ENCODE results near the gene CDH1. TPM values are rescaled to one million over a fixed set of nuclear protein-coding genes. Genes with fewer than 3 reads are reported as not detected.

CDH1 gene
- total RNA-seq, 4 donors from 2014 or later = 156 to 243 (median 188) TPM

DNA sequence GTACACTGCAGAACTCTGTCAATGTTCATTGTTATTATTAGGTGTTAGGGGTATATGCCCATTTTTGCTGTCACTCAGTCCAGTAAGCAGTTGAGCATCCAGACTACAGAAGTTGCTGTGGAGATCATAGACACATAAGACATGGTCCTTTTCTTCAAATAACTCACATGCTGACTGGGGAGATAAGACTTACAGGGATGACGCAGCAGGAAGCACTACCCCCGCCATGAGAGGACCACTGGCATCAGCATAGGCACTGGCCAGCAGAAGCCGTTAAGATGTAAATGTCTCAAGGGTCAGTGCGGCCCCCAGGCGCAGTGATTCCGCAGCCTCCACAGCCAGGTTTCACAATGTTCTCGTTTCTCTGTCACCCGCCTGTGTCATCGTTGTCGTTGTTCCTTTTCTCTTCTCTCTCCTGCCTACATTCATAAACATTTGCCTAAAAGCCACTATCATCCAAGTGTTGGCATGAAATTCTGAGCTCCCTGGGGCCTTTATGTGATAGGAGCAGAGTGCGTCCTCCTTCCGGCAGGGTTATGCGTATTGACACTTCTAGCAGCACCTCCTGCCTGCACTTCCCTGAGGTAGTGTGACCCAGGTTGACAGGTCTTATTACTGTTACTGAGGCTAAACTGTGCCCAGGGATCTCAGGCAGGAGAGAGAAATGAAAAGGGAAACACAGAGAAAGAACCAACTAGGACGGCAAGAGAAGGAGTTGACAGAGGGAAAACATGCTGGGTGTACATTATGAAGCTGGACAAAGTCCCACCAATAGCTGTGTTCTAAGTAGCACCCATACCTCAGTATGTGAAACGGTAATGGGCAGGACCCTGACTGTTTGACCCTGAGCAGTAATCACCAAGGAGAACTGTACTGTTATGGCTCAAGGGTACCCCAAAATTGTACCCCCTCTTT, 124.1 kb downstream of the CDH1 start:
- H3K4me3 ChIP-seq (ENCODE audit: low read depth, poor library complexity, severe bottlenecking) = no peak overlapping the region
- intact Hi-C loops (cut with DNase I; ENCODE audit: low total_unique reads) = no loop called here
- 97% methylated on average over 15 of the region's 15 CpGs for WGBS, 2 donors
- DNase-seq (ENCODE audit: low spot score in 2 of 2) = peak in 1 of 2 donors; percentile 25
- TF ChIP-seq, protein P1, sequence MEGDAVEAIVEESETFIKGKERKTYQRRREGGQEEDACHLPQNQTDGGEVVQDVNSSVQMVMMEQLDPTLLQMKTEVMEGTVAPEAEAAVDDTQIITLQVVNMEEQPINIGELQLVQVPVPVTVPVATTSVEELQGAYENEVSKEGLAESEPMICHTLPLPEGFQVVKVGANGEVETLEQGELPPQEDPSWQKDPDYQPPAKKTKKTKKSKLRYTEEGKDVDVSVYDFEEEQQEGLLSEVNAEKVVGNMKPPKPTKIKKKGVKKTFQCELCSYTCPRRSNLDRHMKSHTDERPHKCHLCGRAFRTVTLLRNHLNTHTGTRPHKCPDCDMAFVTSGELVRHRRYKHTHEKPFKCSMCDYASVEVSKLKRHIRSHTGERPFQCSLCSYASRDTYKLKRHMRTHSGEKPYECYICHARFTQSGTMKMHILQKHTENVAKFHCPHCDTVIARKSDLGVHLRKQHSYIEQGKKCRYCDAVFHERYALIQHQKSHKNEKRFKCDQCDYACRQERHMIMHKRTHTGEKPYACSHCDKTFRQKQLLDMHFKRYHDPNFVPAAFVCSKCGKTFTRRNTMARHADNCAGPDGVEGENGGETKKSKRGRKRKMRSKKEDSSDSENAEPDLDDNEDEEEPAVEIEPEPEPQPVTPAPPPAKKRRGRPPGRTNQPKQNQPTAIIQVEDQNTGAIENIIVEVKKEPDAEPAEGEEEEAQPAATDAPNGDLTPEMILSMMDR (IDR thresholded peaks at IDR 0.05) = no peak
- TF ChIP-seq POLR2A (IDR thresholded peaks at IDR 0.05) = no peak

DNA sequence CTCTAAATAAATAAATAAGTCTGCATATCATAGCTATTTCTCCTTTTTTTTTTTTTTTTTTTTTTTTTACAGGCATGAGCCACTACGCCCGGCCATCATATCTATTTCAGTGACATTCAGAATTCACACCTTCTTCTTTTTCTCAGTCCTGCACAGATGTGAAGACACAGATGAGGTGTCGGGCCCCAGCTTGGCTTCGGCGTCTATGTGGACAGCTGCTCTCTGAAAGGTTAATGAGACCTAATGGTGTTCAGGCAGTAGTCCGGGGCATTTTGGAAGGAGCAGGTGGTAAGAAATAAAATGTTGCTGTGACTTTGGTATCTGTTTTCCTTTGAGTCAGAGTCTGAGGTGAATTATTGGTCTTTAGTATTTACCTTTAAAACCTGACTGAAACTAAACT, 129.8 kb downstream of the CDH1 start:
- intact Hi-C loops (cut with DNase I; ENCODE audit: low total_unique reads) = no loop called here
- DNase-seq (ENCODE audit: low spot score in 2 of 2) = no peak
- H3K4me3 ChIP-seq (ENCODE audit: low read depth, poor library complexity, severe bottlenecking) = no peak overlapping the region
- WGBS, 2 donors = 94 to 96% methylated on average over 6 of the region's 6 CpGs
- TF ChIP-seq, protein P1 (IDR thresholded peaks at IDR 0.05) = no peak
- no peak for TF ChIP-seq POLR2A (IDR thresholded peaks at IDR 0.05)

DNA sequence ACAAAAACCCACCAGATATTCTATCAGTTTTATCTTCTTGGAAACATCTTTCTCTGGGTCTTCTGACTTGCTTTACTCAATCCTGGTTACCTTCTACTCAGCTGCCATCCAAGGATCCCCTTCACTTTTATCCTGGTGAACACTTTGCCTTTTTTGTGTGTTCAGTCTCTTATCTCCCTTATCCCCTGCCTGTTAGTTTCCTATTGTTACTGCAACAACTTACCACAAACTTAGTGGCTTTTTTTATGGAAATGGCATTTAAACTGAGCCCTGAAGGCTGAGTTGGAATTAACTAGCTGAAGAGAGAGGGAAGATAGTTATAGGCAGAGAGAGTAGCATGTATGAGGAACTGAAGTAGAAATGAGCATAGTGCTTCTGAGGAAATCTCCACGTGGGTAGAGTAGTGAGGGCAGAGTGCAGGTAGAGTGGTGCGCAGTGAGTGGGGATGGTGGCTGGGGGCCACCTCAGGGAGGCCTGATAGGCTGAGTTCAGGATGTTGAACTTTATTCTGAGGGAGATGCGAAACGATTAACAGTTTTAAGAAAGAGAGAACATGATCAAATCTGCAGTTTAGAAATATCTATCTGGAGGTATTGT, 132.5 kb downstream of the CDH1 start:
- DNase-seq (ENCODE audit: low spot score in 2 of 2) = no peak
- no peak overlapping the region for H3K4me3 ChIP-seq (ENCODE audit: low read depth, poor library complexity, severe bottlenecking)
- TF ChIP-seq POLR2A (IDR thresholded peaks at IDR 0.05) = no peak
- TF ChIP-seq, protein P1 (IDR thresholded peaks at IDR 0.05) = no peak
- WGBS, 2 donors = 80 to 82% methylated on average over 4 of the region's 4 CpGs
- intact Hi-C loops (cut with DNase I; ENCODE audit: low total_unique reads) = no loop called here

DNA sequence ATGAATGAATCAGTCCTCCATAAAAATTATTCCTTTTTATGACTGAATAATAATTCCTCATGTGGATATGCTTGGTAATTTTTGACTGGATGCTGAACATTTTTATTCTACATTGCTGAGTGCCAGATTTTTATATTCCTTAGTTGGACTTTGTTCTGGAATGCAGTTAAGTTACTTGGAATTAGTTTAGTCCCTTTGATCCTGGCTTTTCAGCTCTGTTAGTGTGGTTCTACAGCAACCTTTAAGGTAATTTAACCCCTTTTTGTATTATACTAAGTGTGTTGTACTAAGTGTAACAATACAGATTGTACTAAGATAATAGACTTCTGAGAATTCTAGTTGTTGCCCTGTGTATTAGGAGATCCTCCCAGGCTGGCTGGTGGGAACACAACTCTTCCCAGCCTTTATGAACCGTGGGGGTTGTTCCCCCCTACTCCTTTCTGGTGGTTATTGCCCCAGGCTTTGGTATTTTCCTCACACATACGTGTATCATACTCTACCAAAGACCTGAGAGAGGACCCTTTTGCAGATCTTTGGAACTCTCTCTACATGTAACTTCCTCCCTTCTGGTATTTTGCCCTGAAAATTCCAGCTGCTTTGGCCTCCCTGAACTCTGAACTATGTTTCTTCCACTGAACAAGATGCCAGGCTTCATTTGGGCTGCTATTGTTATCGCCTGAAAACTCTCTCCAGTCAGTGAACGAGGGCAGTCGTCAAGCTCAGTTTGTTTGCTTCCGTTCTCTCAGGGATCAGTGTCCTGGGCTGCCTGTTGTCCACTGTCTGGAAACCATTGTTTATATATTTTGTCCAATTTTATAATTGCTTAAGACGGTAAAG, 136.8 kb downstream of the CDH1 start:
- intact Hi-C loops (cut with DNase I; ENCODE audit: low total_unique reads) = no loop called here
- no peak for DNase-seq (ENCODE audit: low spot score in 2 of 2)
- 88 to 91% methylated on average over 7 of the region's 7 CpGs for WGBS, 2 donors
- H3K4me3 ChIP-seq (ENCODE audit: low read depth, poor library complexity, severe bottlenecking) = no peak overlapping the region
- no peak for TF ChIP-seq POLR2A (IDR thresholded peaks at IDR 0.05)
- TF ChIP-seq, protein P1 (IDR thresholded peaks at IDR 0.05) = no peak

DNA sequence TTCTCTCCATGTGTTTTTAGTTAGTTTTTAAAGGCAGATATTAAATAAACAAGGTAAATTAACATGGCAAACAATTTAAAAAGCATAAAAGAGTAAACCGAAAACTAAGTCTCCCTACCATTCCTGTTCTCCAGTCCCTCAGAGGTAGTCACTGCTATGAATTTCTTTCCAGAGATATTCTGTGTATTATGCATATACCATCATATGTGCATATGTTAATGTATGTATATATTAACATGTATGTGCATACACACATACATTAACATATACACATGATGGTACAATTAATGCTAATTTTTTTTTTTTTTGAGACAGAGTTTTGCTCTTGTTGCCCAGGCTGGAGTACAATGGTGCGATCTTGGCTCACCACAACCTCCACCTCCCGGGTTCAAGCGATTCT, 138.8 kb downstream of the CDH1 start:
- TF ChIP-seq, protein P1 (IDR thresholded peaks at IDR 0.05) = no peak
- TF ChIP-seq POLR2A (IDR thresholded peaks at IDR 0.05) = no peak
- WGBS, 2 donors = 96 to 100% methylated on average over 4 of the region's 4 CpGs
- no peak for DNase-seq (ENCODE audit: low spot score in 2 of 2)
- intact Hi-C loops (cut with DNase I; ENCODE audit: low total_unique reads) = no loop called here
- no peak overlapping the region for H3K4me3 ChIP-seq (ENCODE audit: low read depth, poor library complexity, severe bottlenecking)
